D721Med (cell line): ENCODE data around the gene PGF.

Experiments used
- DNase-seq: peaks from one replicate; pipeline ENCODE4 v3.0.0; 2011; ENCODE audit warnings: low spot score; ENCODE audit not compliant: insufficient read length
- FAIRE-seq: peaks from 2 replicates; lab custom pipeline; 2011; peaks lifted over from hg19 to GRCh38; lab: Jason Lieb, UNC
- TF ChIP-seq, protein P1 (sequence below): IDR thresholded peaks from 2 replicates; pipeline ENCODE4 v1.5.1; 2012; ENCODE audit warnings: mild to moderate bottlenecking, control low read depth; ENCODE audit not compliant: insufficient read depth; ENCODE audit errors: missing control alignments

The PGF gene

DNA sequence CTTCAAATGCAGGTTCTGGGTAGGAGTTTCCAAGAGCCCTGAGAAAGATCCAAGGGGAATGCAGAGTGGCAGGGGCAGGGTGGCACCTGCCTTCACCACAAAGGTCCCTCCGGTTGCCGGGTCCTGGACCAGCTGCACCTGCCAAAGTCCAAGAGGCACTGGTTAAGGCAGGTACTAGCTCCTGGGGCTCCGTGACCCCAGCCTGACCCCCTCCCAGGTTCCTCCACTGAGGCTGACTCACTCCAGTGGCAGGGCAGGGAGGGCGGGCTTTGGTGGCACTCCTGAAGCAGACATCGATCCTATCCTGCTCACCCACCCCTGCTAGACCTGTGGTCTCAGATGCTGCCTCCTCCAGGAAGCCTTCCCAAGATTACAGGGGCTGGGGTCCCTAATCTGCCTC, 43.7 kb downstream of the PGF start:
- DNase-seq (no peak), FAIRE-seq (no peak)
- TF ChIP-seq, protein P1, sequence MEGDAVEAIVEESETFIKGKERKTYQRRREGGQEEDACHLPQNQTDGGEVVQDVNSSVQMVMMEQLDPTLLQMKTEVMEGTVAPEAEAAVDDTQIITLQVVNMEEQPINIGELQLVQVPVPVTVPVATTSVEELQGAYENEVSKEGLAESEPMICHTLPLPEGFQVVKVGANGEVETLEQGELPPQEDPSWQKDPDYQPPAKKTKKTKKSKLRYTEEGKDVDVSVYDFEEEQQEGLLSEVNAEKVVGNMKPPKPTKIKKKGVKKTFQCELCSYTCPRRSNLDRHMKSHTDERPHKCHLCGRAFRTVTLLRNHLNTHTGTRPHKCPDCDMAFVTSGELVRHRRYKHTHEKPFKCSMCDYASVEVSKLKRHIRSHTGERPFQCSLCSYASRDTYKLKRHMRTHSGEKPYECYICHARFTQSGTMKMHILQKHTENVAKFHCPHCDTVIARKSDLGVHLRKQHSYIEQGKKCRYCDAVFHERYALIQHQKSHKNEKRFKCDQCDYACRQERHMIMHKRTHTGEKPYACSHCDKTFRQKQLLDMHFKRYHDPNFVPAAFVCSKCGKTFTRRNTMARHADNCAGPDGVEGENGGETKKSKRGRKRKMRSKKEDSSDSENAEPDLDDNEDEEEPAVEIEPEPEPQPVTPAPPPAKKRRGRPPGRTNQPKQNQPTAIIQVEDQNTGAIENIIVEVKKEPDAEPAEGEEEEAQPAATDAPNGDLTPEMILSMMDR: no peak

DNA sequence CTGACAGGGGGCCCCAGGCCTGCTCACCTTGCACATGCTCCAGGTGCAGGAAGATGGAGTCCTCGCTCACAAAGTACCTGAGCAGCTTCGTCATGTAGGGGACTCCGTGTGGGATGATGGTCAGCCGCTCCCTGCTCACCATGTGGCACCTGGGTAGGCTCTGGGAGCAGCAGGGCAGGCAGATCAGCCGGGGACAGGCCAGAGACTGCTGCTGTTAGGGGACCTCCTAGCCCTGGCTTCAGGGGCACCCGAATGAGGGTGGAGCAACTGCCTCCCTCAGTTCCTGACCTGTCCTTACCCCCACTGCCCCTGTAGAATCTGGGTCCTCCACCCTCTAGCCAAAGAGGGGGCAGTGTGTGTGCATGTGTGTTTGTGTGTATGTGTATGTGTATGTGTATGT, 44.2 kb downstream of the PGF start:
- DNase-seq: no peak
- FAIRE-seq: no peak
- TF ChIP-seq, protein P1: no peak

DNA sequence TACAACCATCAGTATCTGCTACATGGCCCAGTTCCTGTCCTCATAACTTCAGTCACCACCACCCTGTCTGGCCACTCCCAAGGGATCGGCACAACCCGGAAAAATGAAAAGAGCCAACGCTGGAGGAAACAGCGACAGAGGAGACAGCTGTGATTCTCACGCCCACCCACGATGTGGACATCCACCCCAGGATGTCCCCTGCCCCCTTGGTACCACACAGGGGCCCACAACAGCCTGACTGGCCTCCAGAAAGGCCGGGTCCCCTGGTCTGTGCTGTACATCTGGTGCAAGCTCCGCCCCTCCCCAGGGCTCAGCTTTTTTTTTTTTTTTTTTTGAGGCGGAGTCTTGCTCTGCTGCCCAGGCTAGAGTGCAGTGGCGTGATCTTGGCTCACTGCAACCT, 44.8 kb downstream of the PGF start:
- TF ChIP-seq, protein P1: no peak
- FAIRE-seq: no peak
- DNase-seq: no peak

DNA sequence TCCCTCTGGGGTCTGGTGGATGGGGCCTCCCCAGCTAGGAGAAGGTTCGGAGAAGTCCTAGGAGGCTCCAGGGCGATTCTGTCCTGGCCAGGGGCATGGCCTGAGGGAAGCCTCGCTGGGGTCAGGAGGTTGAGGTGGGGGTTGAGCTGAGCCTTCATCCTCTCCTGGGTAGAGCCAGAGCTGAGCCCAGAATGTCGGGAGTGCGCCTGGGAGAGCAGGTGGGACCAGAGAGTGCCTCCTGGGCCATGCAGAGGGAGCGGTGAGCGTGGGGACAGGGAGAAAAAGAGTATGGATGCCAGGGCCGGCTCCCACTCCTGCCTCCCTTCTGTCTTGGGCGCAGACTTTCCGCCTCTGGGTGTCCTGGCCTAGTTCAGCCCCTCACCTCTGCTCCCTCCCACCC, 45.5 kb downstream of the PGF start:
- TF ChIP-seq, protein P1: no peak
- FAIRE-seq: no peak
- DNase-seq: no peak

DNA sequence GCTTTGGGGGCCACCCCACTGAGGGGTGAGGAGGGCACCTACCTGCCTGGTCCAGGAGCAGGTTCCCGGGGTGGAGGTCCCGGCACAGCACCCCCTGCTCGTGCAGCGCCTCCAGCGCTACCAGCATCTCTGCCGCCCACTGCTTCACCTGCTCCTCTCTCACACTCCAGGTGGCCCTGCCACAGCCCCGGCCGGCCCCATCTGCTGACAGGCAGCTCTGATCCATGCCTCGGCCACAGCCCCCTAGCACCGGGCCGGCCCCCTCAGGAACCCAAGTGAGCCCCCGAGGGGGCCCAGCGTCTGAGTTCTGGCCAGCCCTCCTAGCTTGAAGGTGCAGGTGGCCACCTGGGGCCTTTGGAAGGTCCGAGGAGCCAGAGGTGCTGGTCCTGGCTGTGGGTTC, 45.9 kb downstream of the PGF start:
- TF ChIP-seq, protein P1: no peak
- FAIRE-seq: no peak
- DNase-seq: no peak

DNA sequence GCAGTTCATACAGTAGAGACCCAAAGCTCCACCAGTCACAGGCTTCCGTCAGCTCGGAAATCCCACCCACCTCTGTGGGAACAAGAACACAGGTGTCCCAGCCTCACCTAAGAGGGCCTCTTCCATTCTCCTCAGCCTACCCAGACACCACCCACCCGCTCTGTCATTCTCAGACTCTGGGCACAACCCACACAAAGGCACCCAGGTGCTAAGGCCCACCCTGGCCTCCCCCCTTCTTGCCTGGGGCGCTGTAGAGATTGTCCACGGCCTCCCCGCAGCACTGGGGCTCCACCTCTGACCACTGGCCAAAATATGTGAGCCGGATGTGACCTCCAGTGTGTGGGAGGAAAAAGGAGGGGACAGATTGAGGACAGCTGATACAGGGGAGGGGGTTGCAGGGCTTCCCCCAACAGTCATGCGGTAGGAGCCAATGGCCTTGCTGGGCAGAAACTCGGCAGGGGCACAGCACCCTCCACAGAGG, 46.5 kb downstream of the PGF start:
- DNase-seq (no peak), FAIRE-seq (no peak)
- TF ChIP-seq, protein P1: no peak

DNA sequence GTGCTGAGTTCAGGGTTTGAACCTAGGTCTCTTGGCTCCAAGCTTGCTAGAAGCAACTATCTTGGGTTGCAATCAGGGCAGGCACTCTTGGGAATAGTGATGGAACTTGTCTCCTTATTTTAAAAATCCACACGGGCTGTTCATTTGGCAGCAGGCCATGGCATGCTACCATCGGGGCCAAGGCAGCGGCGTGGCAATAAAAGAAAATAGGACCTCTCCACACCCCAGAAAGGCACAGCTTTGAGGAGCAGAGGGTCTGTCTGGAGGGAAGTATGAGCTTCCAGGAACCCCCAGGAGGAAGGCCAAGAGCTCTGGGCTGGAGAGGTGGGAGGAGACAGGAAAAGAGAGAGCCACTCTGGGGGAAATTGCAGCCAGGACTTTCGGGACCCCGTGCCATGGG, 47.7 kb downstream of the PGF start:
- no peak for FAIRE-seq
- DNase-seq: no peak

More for the DNA sequence above, 47.7 kb downstream of the PGF start:
- TF ChIP-seq, protein P1: no peak
